HPDE6-E6E7 (cell line): ENCODE measurements around the gene GUCY2C.
"Not testable (repeated sequence)": the region's sequence is repeated elsewhere in the genome, so short reads cannot be mapped to it uniquely, and the experiment has no call there.

ENCODE experiments used
- DNase-seq: peaks from one replicate; pipeline ENCODE4 v3.0.0; 2011; ENCODE audit warnings: missing footprints; ENCODE audit errors: extremely low spot score

Gene GUCY2C

GRCh38 chr12:14696265-14696741 is at the start of gene GUCY2C:
GUCY2C (minus strand) TSS chr12:14696599; CDS start chr12:14696448, 151 bp downstream.
- DNase-seq: no peak

- DNase-seq: no peak
Measured at GRCh38 chr12:14743061-14743460, 46.7 kb upstream of the GUCY2C start.

GRCh38 chr12:14741942-14742341 is 45.5 kb upstream of the GUCY2C start:
- no peak for DNase-seq

- no peak for DNase-seq
Measured at GRCh38 chr12:14741153-14741552, 44.8 kb upstream of the GUCY2C start.

- not testable (repeated sequence) for DNase-seq
Measured at GRCh38 chr12:14736441-14736840, 40.0 kb upstream of the GUCY2C start.

GRCh38 chr12:14731821-14732220 is 35.4 kb upstream of the GUCY2C start:
- DNase-seq: no peak

GRCh38 chr12:14729586-14729985 is 33.2 kb upstream of the GUCY2C start:
- DNase-seq: no peak

GRCh38 chr12:14723763-14724162 is 27.4 kb upstream of the GUCY2C start:
- DNase-seq: peak; percentile 28

- peak; percentile 25 for DNase-seq
Measured at GRCh38 chr12:14716848-14717444, 20.5 kb upstream of the GUCY2C start.

- no peak for DNase-seq
Measured at GRCh38 chr12:14714437-14714836, 18.0 kb upstream of the GUCY2C start.

GRCh38 chr12:14710632-14711320 is 14.4 kb upstream of the GUCY2C start:
- DNase-seq: no peak

- no peak for DNase-seq
Measured at GRCh38 chr12:14701809-14702568, 5.6 kb upstream of the GUCY2C start.

GRCh38 chr12:14700935-14701334 is 4.5 kb upstream of the GUCY2C start:
- no peak for DNase-seq

- no peak for DNase-seq
Measured at GRCh38 chr12:14699923-14700322, 3.5 kb upstream of the GUCY2C start.

- no peak for DNase-seq
Measured at GRCh38 chr12:14698555-14698954, 2.2 kb upstream of the GUCY2C start.

- DNase-seq: no peak
Measured at GRCh38 chr12:14695715-14696141, 671 bp downstream of the GUCY2C start.

GRCh38 chr12:14694970-14695369 is 1.4 kb downstream of the GUCY2C start:
- no peak for DNase-seq

- no peak for DNase-seq
Measured at GRCh38 chr12:14694145-14694714, 2.2 kb downstream of the GUCY2C start.

GRCh38 chr12:14693116-14693515 is 3.3 kb downstream of the GUCY2C start:
- DNase-seq: no peak

GRCh38 chr12:14691560-14691959 is 4.8 kb downstream of the GUCY2C start:
- no peak for DNase-seq

- no peak for DNase-seq
Measured at GRCh38 chr12:14689996-14690395, 6.4 kb downstream of the GUCY2C start.

GRCh38 chr12:14689144-14689543 is 7.3 kb downstream of the GUCY2C start:
- DNase-seq: no peak
